ENCODE results near the gene IPO4. TPM values are rescaled to one million over a fixed set of nuclear protein-coding genes. Genes with fewer than 3 reads are reported as not detected.

The IPO4 gene
- total and polyA plus RNA-seq, 2 experiments from 2014 or later: 32.0 to 34.5 TPM

GRCh38 chr14:24234095-24235005, 45.7 kb upstream of the IPO4 start:
- H3K27ac ChIP-seq: no peak overlapping the region
- TF ChIP-seq CTCF (IDR thresholded peaks at IDR 0.05; ENCODE audit: low read depth, low read length): no peak
- no peaks in the 10 kb centered on the region for H3K27me3 ChIP-seq
- H3K9me3 ChIP-seq (ENCODE audit: low read depth): no peaks in the 10 kb centered on the region
- DNase-seq (ENCODE audit: low read depth in 1 of 2, low spot score in 1 of 2): no peak
- no peak overlapping the region for H3K4me3 ChIP-seq
- peaks cover 22% of the 10 kb centered on the region for H3K36me3 ChIP-seq
- H3K4me1 ChIP-seq (ENCODE audit: low read depth): peaks cover 7% of the 10 kb centered on the region

- Histone ChIP-seq H3K27me3 (no peaks in the 10 kb centered on the region), H3K4me3 (peak overlapping the region; percentile 93), H3K9me3 (ENCODE audit: low read depth) (no peaks in the 10 kb centered on the region), H3K36me3 (peaks cover 16% of the 10 kb centered on the region), H3K27ac (no peak overlapping the region), H3K4me1 (ENCODE audit: low read depth) (peaks cover 7% of the 10 kb centered on the region)
- TF ChIP-seq CTCF (IDR thresholded peaks at IDR 0.05; ENCODE audit: low read depth, low read length): no peak
- DNase-seq (ENCODE audit: low read depth in 1 of 2, low spot score in 1 of 2): no peak
Observed at GRCh38 chr14:24233538-24233866, 44.9 kb upstream of the IPO4 start.

GRCh38 chr14:24232645-24233537, 44.3 kb upstream of the IPO4 start, which contains the start of gene GMPR2:
TSS of gene GMPR2 (plus strand) at chr14:24232929. CDS start at chr14:24233254, 325 bp downstream.
- DNase-seq (ENCODE audit: low read depth in 1 of 2, low spot score in 1 of 2): no peak
- Histone ChIP-seq H3K4me1 (ENCODE audit: low read depth) (peaks cover 7% of the 10 kb centered on the region), H3K4me3 (peak within 1 kb of the TSS; percentile 93), H3K27me3 (no peaks in the 10 kb centered on the region), H3K9me3 (ENCODE audit: low read depth) (no peaks in the 10 kb centered on the region), H3K36me3 (peaks cover 16% of the 10 kb centered on the region), H3K27ac (peak within 1 kb of the TSS; percentile 79)
- no peak for TF ChIP-seq CTCF (IDR thresholded peaks at IDR 0.05; ENCODE audit: low read depth, low read length)

GRCh38 chr14:24232121-24232644, 43.6 kb upstream of the IPO4 start, which contains the start of gene NEDD8:
TSS of gene NEDD8 (minus strand) at chr14:24232367. CDS start at chr14:24232267, 100 bp downstream.
- Histone ChIP-seq H3K9me3 (ENCODE audit: low read depth) (no peaks in the 10 kb centered on the region), H3K4me3 (peak within 1 kb of the TSS; percentile 93), H3K27ac (peak within 1 kb of the TSS; percentile 79), H3K27me3 (no peaks in the 10 kb centered on the region), H3K36me3 (peaks cover 16% of the 10 kb centered on the region), H3K4me1 (ENCODE audit: low read depth) (peaks cover 7% of the 10 kb centered on the region)
- TF ChIP-seq CTCF (IDR thresholded peaks at IDR 0.05; ENCODE audit: low read depth, low read length): no peak
- DNase-seq (ENCODE audit: low read depth in 1 of 2, low spot score in 1 of 2): peak; percentile 85 to 98
